CD14-positive monocyte (primary cell): ENCODE data around the gene USP43. TPM values are rescaled to one million over a fixed set of nuclear protein-coding genes. Genes with fewer than 3 reads are reported as not detected.

Experiments used
- DNase-seq, 3 donors: peaks; one replicate each; pipeline ENCODE4 v3.0.0-alpha.2; 2011 to 2022
- H2AFZ ChIP-seq: 2 replicates; pipeline ENCODE4 v1.6.0; 2012; ENCODE audit warnings: mild to moderate bottlenecking, low read depth, low read length, inconsistent platforms; ENCODE audit not compliant: insufficient read depth, poor library complexity, severe bottlenecking
- H3K27ac ChIP-seq, 2 donors: 1 replicate in 1 of 2; 2 replicates in 1 of 2; pipeline ENCODE4 v1.5.1; 2012 to 2013; ENCODE audit warnings: low read length in 2 of 2, control low read depth in 1 of 2, inconsistent platforms in 1 of 2, low read depth in 1 of 2, mild to moderate bottlenecking in 1 of 2
- H3K27me3 ChIP-seq, 2 donors: one replicate each; pipeline versions ENCODE4 v1.6.0 to v1.6.1; 2011 to 2013; ENCODE audit warnings: low read length in 2 of 2; ENCODE audit not compliant: control insufficient read depth in 2 of 2, insufficient read depth in 2 of 2
- H3K36me3 ChIP-seq, 2 donors: replicated peaks in 1 of 2; 1 replicate in 1 of 2; 2 replicates in 1 of 2; pipeline versions ENCODE4 v1.5.1 to v1.6.1; 2012 to 2013; ENCODE audit warnings: low read length in 2 of 2, control low read depth in 1 of 2, inconsistent platforms in 1 of 2, mild to moderate bottlenecking in 1 of 2; ENCODE audit not compliant: insufficient read depth in 2 of 2, control insufficient read depth in 1 of 2
- H3K4me1 ChIP-seq, 2 donors: 1 replicate in 1 of 2; 2 replicates in 1 of 2; pipeline versions ENCODE4 v1.5.1 to v1.6.1; 2012 to 2013; ENCODE audit warnings: low read length in 2 of 2, control low read depth in 1 of 2, inconsistent platforms in 1 of 2, mild to moderate bottlenecking in 1 of 2, moderate library complexity in 1 of 2; ENCODE audit not compliant: insufficient read depth in 2 of 2, control insufficient read depth in 1 of 2
- H3K4me2 ChIP-seq: replicated peaks from 2 replicates; pipeline ENCODE3; 2012; ENCODE audit warnings: low read length, moderate library complexity, mild to moderate bottlenecking; ENCODE audit not compliant: poor library complexity, severe bottlenecking; ENCODE audit errors: extremely low read depth
- H3K4me3 ChIP-seq, 3 experiments: fragments of 200-600 bp in 1 of 3; sonication (generic) in 1 of 3; replicated peaks in 1 of 3; 1 replicate in 2 of 3; 2 replicates in 1 of 3; pipeline ENCODE4 v1.5.1; 2011 to 2013; ENCODE audit warnings: low read length in 3 of 3, mild to moderate bottlenecking in 3 of 3, control low read depth in 2 of 3, low read depth in 2 of 3, inconsistent platforms in 1 of 3, moderate library complexity in 1 of 3
- H3K79me2 ChIP-seq: 2 replicates; pipeline ENCODE4 v1.6.0; 2012; ENCODE audit warnings: mild to moderate bottlenecking, control low read depth, inconsistent platforms, low read length, moderate library complexity; ENCODE audit not compliant: insufficient read depth
- H3K9ac ChIP-seq: 2 replicates; pipeline ENCODE4 v1.6.0; 2017; ENCODE audit warnings: low read length, mild to moderate bottlenecking; ENCODE audit not compliant: insufficient read depth, poor library complexity, severe bottlenecking
- H3K9me3 ChIP-seq, 2 donors: replicated peaks in 1 of 2; 1 replicate in 1 of 2; 2 replicates in 1 of 2; pipeline versions ENCODE4 v1.5.1 to v1.6.1; 2012 to 2013; ENCODE audit warnings: low read length in 2 of 2, control low read depth in 1 of 2; ENCODE audit not compliant: control insufficient read depth in 1 of 2, insufficient read depth in 1 of 2
- H4K20me1 ChIP-seq: 2 replicates; pipeline ENCODE4 v1.6.0; 2012; ENCODE audit warnings: mild to moderate bottlenecking, low read length, control low read depth, moderate library complexity; ENCODE audit not compliant: insufficient read depth
- H3K27ac Mint-ChIP-seq, 7 donors: one replicate each; pipeline ENCODE4 v1.8.0; 2020; ENCODE audit warnings: mild to moderate bottlenecking in 7 of 7, mixed read lengths in 7 of 7, moderate library complexity in 6 of 7, inconsistent platforms in 2 of 7
- H3K27me3 Mint-ChIP-seq, 3 donors: one replicate each; pipeline ENCODE4 v1.8.0; 2021 to 2022; ENCODE audit warnings: low read depth in 3 of 3, mild to moderate bottlenecking in 3 of 3, mixed read lengths in 3 of 3, moderate library complexity in 3 of 3, inconsistent platforms in 1 of 3
- H3K36me3 Mint-ChIP-seq, 2 donors: one replicate each; pipeline ENCODE4 v1.8.0; 2020; ENCODE audit warnings: mixed read lengths in 2 of 2, inconsistent platforms in 1 of 2, mild to moderate bottlenecking in 1 of 2
- H3K4me1 Mint-ChIP-seq: one replicate; pipeline ENCODE4 v1.8.0; 2020; ENCODE audit warnings: mild to moderate bottlenecking, mixed read lengths
- H3K4me3 Mint-ChIP-seq, 2 donors: one replicate each; pipeline ENCODE4 v1.8.0; 2020; ENCODE audit warnings: mild to moderate bottlenecking in 2 of 2, mixed read lengths in 2 of 2, moderate library complexity in 1 of 2
- H3K9me3 Mint-ChIP-seq, 7 donors: one replicate each; pipeline ENCODE4 v1.8.0; 2020 to 2022; ENCODE audit warnings: mixed read lengths in 7 of 7, mild to moderate bottlenecking in 6 of 7, moderate library complexity in 6 of 7, inconsistent platforms in 2 of 7
- CTCF ChIP-seq: fragments of 200-600 bp; IDR thresholded peaks from one replicate; pipeline ENCODE4 v1.8.0; 2022; ENCODE audit warnings: antibody characterized with exemption, mild to moderate bottlenecking
- WGBS: methylation state at CpG from one replicate; pipeline ENCODE4 v1.1.5; 2013; ENCODE audit warnings: missing lambda C conversion rate; ENCODE audit not compliant: insufficient coverage; 5-methylcytosine and 5-hydroxymethylcytosine counted together
- intact Hi-C, 2 donors: fragments of 100-400 bp; cut with micrococcal nuclease; formaldehyde crosslinking; loops; one replicate each; pipeline versions ENCODE4 v1.15.0 to v1.15.1; 2023
- polyA plus RNA-seq, 3 donors: library from polyadenylated mRNA; depleted of rRNA in 1 of 3; unstranded in 2 of 3; stranded (reverse) in 1 of 3; fragments of 300-500 nt in 2 of 3; fragments of >200 nt in 1 of 3; fragmentation: Illumina TruSeq in 2 of 3; gene quantifications; 1 replicate in 2 of 3; 2 replicates in 1 of 3; pipeline ENCODE4 v1.2.3, GENCODE V29; 2012 to 2021

Gene USP43
- polyA plus RNA-seq, 3 donors, result 0.05 to 0.57 TPM; not detected in 1

- no peak overlapping the region for H3K9ac ChIP-seq
- Mint-ChIP-seq H3K4me1 (no peaks in the 10 kb centered on the region), H3K36me3 (peaks cover 0 to 1% of the 10 kb centered on the region in 2 donors), H3K27ac (no peak overlapping the region), H3K9me3 (peaks cover 0 to 1% (median 0%) of the 10 kb centered on the region in 7 donors), H3K4me3 (no peak overlapping the region), H3K27me3 (peaks cover 0 to 2% (median 0%) of the 10 kb centered on the region in 3 donors)
- H3K9me3 ChIP-seq, result no peaks in the 10 kb centered on the region
- H3K4me3 ChIP-seq, result no peak overlapping the region
- no peaks in the 10 kb centered on the region for H3K27me3 ChIP-seq
- no peaks in the 10 kb centered on the region for H3K36me3 ChIP-seq
- H3K4me2 ChIP-seq, result no peak overlapping the region
- intact Hi-C loops, result no loop called here
- no peak overlapping the region for H2AFZ ChIP-seq
- DNase-seq, result no peak
- H3K27ac ChIP-seq, result no peak overlapping the region
- WGBS, result 70% methylated on average over 2 of the region's 7 CpGs
- no peaks in the 10 kb centered on the region for H3K4me1 ChIP-seq
- H3K79me2 ChIP-seq, result no peaks in the 10 kb centered on the region
- TF ChIP-seq CTCF, result no peak
- H4K20me1 ChIP-seq, result no peaks in the 10 kb centered on the region
Measured at GRCh38 chr17:9693755-9694154, 48.4 kb downstream of the USP43 start.

GRCh38 chr17:9696279-9697044 is 51.1 kb downstream of the USP43 start:
- 92% methylated on average over 12 of the region's 12 CpGs for WGBS
- DNase-seq, result no peak
- H3K36me3 Mint-ChIP-seq, result peaks cover 0 to 1% of the 10 kb centered on the region in 2 donors
- H3K4me2 ChIP-seq, result no peak overlapping the region
- no peaks in the 10 kb centered on the region for H3K4me1 Mint-ChIP-seq
- H4K20me1 ChIP-seq, result no peaks in the 10 kb centered on the region
- H3K9me3 Mint-ChIP-seq, result peaks cover 0 to 1% (median 0%) of the 10 kb centered on the region in 7 donors
- H3K4me1 ChIP-seq, result no peaks in the 10 kb centered on the region
- peaks cover 0 to 2% (median 0%) of the 10 kb centered on the region in 3 donors for H3K27me3 Mint-ChIP-seq
- intact Hi-C loops, result no loop called here
- no peaks in the 10 kb centered on the region for H3K36me3 ChIP-seq
- H3K4me3 Mint-ChIP-seq, result no peak overlapping the region
- no peaks in the 10 kb centered on the region for H3K79me2 ChIP-seq
- H3K27ac Mint-ChIP-seq, result no peak overlapping the region
- H3K27ac ChIP-seq, result no peak overlapping the region
- no peak overlapping the region for H3K4me3 ChIP-seq
- H3K27me3 ChIP-seq, result no peaks in the 10 kb centered on the region
- H3K9ac ChIP-seq, result no peak overlapping the region
- no peak for TF ChIP-seq CTCF
- no peaks in the 10 kb centered on the region for H3K9me3 ChIP-seq
- H2AFZ ChIP-seq, result no peak overlapping the region
